Natural killer cell (primary cell): ENCODE measurements around the gene KLHDC8B. TPM values are rescaled to one million over a fixed set of nuclear protein-coding genes. Genes with fewer than 3 reads are reported as not detected.

Source experiments
- ATAC-seq, 3 donors: fragments of 150-1000 bp in 2 of 3; fragments of 200-7000 bp in 1 of 3; cut with Tn5 transposase; 1 replicate in 1 of 3; 2 replicates in 2 of 3; pipeline ENCODE4 v1.10.0; 2021; ENCODE audit warnings: mild to moderate bottlenecking in 2 of 3, moderate library complexity in 2 of 3
- DNase-seq, 2 donors: peaks; one replicate each; pipeline versions ENCODE4 v3.0.0 to v3.0.0-alpha.2; 2013 to 2021; ENCODE audit warnings: mixed read lengths in 1 of 2
- H3K27ac ChIP-seq: one replicate; pipeline ENCODE4 v1.5.1; 2013; ENCODE audit warnings: mild to moderate bottlenecking, low read length
- H3K27me3 ChIP-seq: one replicate; pipeline ENCODE4 v1.6.1; 2013; ENCODE audit warnings: low read length; ENCODE audit not compliant: control insufficient read depth, insufficient read depth
- H3K36me3 ChIP-seq: one replicate; pipeline ENCODE4 v1.6.1; 2013; ENCODE audit warnings: low read length; ENCODE audit not compliant: control insufficient read depth, insufficient read depth
- H3K4me1 ChIP-seq: one replicate; pipeline ENCODE4 v1.6.1; 2013; ENCODE audit warnings: low read length; ENCODE audit not compliant: control insufficient read depth, insufficient read depth
- H3K4me3 ChIP-seq: one replicate; pipeline ENCODE4 v1.5.1; 2013; ENCODE audit warnings: low read length
- H3K9me3 ChIP-seq: one replicate; pipeline ENCODE4 v1.6.1; 2013; ENCODE audit warnings: low read length; ENCODE audit not compliant: control insufficient read depth, insufficient read depth
- H3K27ac Mint-ChIP-seq, 2 donors: one replicate each; pipeline ENCODE4 v1.8.0; 2022; ENCODE audit warnings: mild to moderate bottlenecking in 2 of 2, mixed read lengths in 2 of 2, moderate library complexity in 1 of 2
- H3K27me3 Mint-ChIP-seq, 2 donors: one replicate each; pipeline ENCODE4 v1.8.0; 2022; ENCODE audit warnings: low read depth in 2 of 2, mixed read lengths in 2 of 2
- H3K36me3 Mint-ChIP-seq: one replicate; pipeline ENCODE4 v1.8.0; 2022; ENCODE audit warnings: mixed read lengths
- H3K4me1 Mint-ChIP-seq, 2 donors: one replicate each; pipeline ENCODE4 v1.8.0; 2022; ENCODE audit warnings: mixed read lengths in 2 of 2
- H3K4me3 Mint-ChIP-seq: one replicate; pipeline ENCODE4 v1.8.0; 2022; ENCODE audit warnings: mild to moderate bottlenecking, moderate library complexity, mixed read lengths
- H3K9me3 Mint-ChIP-seq, 2 donors: one replicate each; pipeline ENCODE4 v1.8.0; 2022; ENCODE audit warnings: mixed read lengths in 2 of 2
- CTCF ChIP-seq: fragments of 200-600 bp; IDR thresholded peaks from one replicate; pipeline ENCODE4 v1.8.0; 2022; ENCODE audit warnings: antibody characterized with exemption
- WGBS: methylation state at CpG from one replicate; pipeline ENCODE4 v1.1.7; 2013; ENCODE audit warnings: missing lambda C conversion rate; ENCODE audit not compliant: insufficient coverage; 5-methylcytosine and 5-hydroxymethylcytosine counted together
- intact Hi-C: fragments of 100-400 bp; cut with micrococcal nuclease; formaldehyde crosslinking; loops from one replicate; pipeline ENCODE4 v1.14.2; 2022
- total RNA-seq, 4 donors: library from RNA; stranded (reverse); fragments of 120-200 nt in 1 of 4; gene quantifications; one replicate each; pipeline versions ENCODE4 v1.2.3 to v1.2.4, GENCODE V29; 2013 to 2022

KLHDC8B gene
- total RNA-seq, 3 donors from 2014 or later (not counting 1 experiment from before 2014, with no cell fraction given): 2.4 to 7.0 (median 3.5) TPM

GRCh38 chr3:49132437-49133225, 38.8 kb upstream of the KLHDC8B start, which contains the start of gene LAMB2:
Gene LAMB2 (minus strand): TSS chr3:49133050. CDS start chr3:49132867, 183 bp downstream.
- Histone ChIP-seq H3K9me3 (no peaks in the 10 kb centered on the region), H3K36me3 (no peaks in the 10 kb centered on the region), H3K27me3 (peaks cover 4% of the 10 kb centered on the region), H3K27ac (no peak within 1 kb of the TSS), H3K4me1 (peaks cover 5% of the 10 kb centered on the region), H3K4me3 (no peak within 1 kb of the TSS)
- no peak for DNase-seq
- intact Hi-C loops: no loop called here
- 47% methylated on average over 26 of the region's 28 CpGs for WGBS
- Mint-ChIP-seq H3K9me3 (no peaks in the 10 kb centered on the region), H3K4me1 (peaks cover 0 to 5% of the 10 kb centered on the region in 2 donors), H3K27ac (no peak within 1 kb of the TSS), H3K4me3 (no peak within 1 kb of the TSS), H3K27me3 (peaks cover 4 to 20% of the 10 kb centered on the region in 2 donors), H3K36me3 (no peaks in the 10 kb centered on the region)
- ATAC-seq: no peak
- TF ChIP-seq CTCF: no peak

- no peak overlapping the region for H3K4me3 ChIP-seq
- no peak for DNase-seq
- Mint-ChIP-seq H3K4me1 (peaks cover 0 to 5% of the 10 kb centered on the region in 2 donors), H3K4me3 (no peak overlapping the region), H3K9me3 (no peaks in the 10 kb centered on the region), H3K27me3 (peaks cover 6 to 20% of the 10 kb centered on the region in 2 donors), H3K27ac (no peak overlapping the region), H3K36me3 (no peaks in the 10 kb centered on the region)
- H3K27me3 ChIP-seq: peaks cover 4% of the 10 kb centered on the region
- no peaks in the 10 kb centered on the region for H3K9me3 ChIP-seq
- ATAC-seq: no peak
- TF ChIP-seq CTCF: no peak
- H3K4me1 ChIP-seq: peaks cover 5% of the 10 kb centered on the region
- no peak overlapping the region for H3K27ac ChIP-seq
- 16% methylated on average over 29 of the region's 30 CpGs for WGBS
- H3K36me3 ChIP-seq: no peaks in the 10 kb centered on the region
- intact Hi-C loops: no loop called here
Measured at GRCh38 chr3:49133226-49133951, 38.0 kb upstream of the KLHDC8B start.

DNA sequence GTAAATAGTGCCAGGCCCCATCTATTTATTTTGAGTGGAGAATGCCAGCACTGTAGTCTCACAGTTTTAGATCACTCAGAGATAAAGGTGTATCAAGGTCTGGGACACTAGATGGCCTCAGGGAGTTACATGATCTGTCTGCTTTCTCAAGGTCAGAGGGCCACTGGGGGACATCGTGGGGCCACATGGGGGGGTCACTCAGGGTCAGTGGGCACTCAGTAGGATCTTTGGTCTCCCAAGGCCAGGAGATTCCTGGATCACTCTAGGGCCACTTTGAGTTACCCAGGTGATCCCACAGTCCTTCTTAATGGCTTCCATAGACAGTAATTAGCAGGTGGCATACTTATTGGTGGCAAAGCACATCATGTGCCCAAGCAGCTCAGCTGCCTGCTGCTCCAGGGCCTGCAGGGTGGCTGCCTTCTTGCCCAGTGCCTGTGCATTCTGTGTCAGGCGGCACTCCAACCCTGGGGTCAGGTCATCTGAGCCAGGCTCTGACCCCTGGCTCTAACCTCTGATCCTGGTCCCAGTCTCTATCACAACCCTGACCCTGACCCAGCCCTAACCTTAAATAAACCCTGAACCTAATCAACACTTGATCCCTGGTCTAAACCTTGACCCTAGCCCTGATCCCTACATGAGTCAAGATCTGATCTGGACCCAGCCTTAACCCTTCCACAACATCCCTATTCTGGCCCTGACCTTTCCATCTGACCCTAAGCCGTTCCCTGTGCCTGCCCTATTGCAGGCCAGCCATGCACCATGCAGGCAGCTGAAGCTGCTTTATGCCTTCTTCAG, 36.7 kb upstream of the KLHDC8B start:
- Mint-ChIP-seq H3K9me3 (no peaks in the 10 kb centered on the region), H3K4me1 (peaks cover 0 to 5% of the 10 kb centered on the region in 2 donors), H3K4me3 (no peak overlapping the region), H3K27me3 (peaks cover 6 to 20% of the 10 kb centered on the region in 2 donors), H3K27ac (no peak overlapping the region), H3K36me3 (no peaks in the 10 kb centered on the region)
- WGBS: 70% methylated on average over 3 of the region's 3 CpGs
- H3K36me3 ChIP-seq: no peaks in the 10 kb centered on the region
- no peak overlapping the region for H3K27ac ChIP-seq
- DNase-seq: no peak
- peaks cover 4% of the 10 kb centered on the region for H3K27me3 ChIP-seq
- H3K9me3 ChIP-seq: no peaks in the 10 kb centered on the region
- peaks cover 5% of the 10 kb centered on the region for H3K4me1 ChIP-seq
- H3K4me3 ChIP-seq: no peak overlapping the region
- ATAC-seq: no peak
- intact Hi-C loops: no loop called here
- TF ChIP-seq CTCF: no peak
